ENCODE results near the gene DHX34.
A peak's percentile ranks its signal among the peaks of the same experiment; 100 is the strongest.

DHX34 gene

GRCh38 chr19:47422417-47423163 is 73.5 kb downstream of the DHX34 start:
- no peaks in the 10 kb centered on the region for H3K9me3 ChIP-seq (ENCODE audit: control insufficient read depth, insufficient read depth, low read length)
- peaks cover 75% of the 10 kb centered on the region for H3K27me3 ChIP-seq (ENCODE audit: control insufficient read depth, insufficient read depth, low read length)
- no peak overlapping the region for H3K27ac ChIP-seq (ENCODE audit: low read depth, low read length)
- H3K4me3 ChIP-seq (ENCODE audit: low read depth, low read length): peak overlapping the region; percentile 35
- H3K36me3 ChIP-seq (ENCODE audit: control insufficient read depth, insufficient read depth, low read length): no peaks in the 10 kb centered on the region
- peaks cover 24% of the 10 kb centered on the region for H3K4me1 ChIP-seq (ENCODE audit: control insufficient read depth, insufficient read depth, low read length)
- no peak overlapping the region for H3K9ac ChIP-seq (ENCODE audit: low read depth, low read length)

- Histone ChIP-seq H3K27me3 (ENCODE audit: control insufficient read depth, insufficient read depth, low read length) (peaks cover 68% of the 10 kb centered on the region), H3K9me3 (ENCODE audit: control insufficient read depth, insufficient read depth, low read length) (no peaks in the 10 kb centered on the region), H3K4me3 (ENCODE audit: low read depth, low read length) (no peak overlapping the region), H3K36me3 (ENCODE audit: control insufficient read depth, insufficient read depth, low read length) (no peaks in the 10 kb centered on the region), H3K9ac (ENCODE audit: low read depth, low read length) (no peak overlapping the region), H3K27ac (ENCODE audit: low read depth, low read length) (no peak overlapping the region), H3K4me1 (ENCODE audit: control insufficient read depth, insufficient read depth, low read length) (peaks cover 22% of the 10 kb centered on the region)
These were observed 74.2 kb downstream of the DHX34 start for GRCh38 chr19:47423203-47423882.

GRCh38 chr19:47427241-47428176 is 78.4 kb downstream of the DHX34 start:
- Histone ChIP-seq H3K27me3 (ENCODE audit: control insufficient read depth, insufficient read depth, low read length) (peaks cover 55% of the 10 kb centered on the region), H3K9me3 (ENCODE audit: control insufficient read depth, insufficient read depth, low read length) (no peaks in the 10 kb centered on the region), H3K4me3 (ENCODE audit: low read depth, low read length) (peak overlapping the region; percentile 57), H3K36me3 (ENCODE audit: control insufficient read depth, insufficient read depth, low read length) (no peaks in the 10 kb centered on the region), H3K4me1 (ENCODE audit: control insufficient read depth, insufficient read depth, low read length) (peaks cover 10% of the 10 kb centered on the region), H3K27ac (ENCODE audit: low read depth, low read length) (peak overlapping the region; percentile 78), H3K9ac (ENCODE audit: low read depth, low read length) (peak overlapping the region; percentile 9; the same call in 1 of the 2 replicates)

GRCh38 chr19:47428177-47428894 is 79.2 kb downstream of the DHX34 start:
- H3K4me1 ChIP-seq (ENCODE audit: control insufficient read depth, insufficient read depth, low read length): peaks cover 10% of the 10 kb centered on the region
- peak overlapping the region; percentile 78 for H3K27ac ChIP-seq (ENCODE audit: low read depth, low read length)
- no peaks in the 10 kb centered on the region for H3K36me3 ChIP-seq (ENCODE audit: control insufficient read depth, insufficient read depth, low read length)
- no peak overlapping the region for H3K9ac ChIP-seq (ENCODE audit: low read depth, low read length)
- peak overlapping the region; percentile 57 for H3K4me3 ChIP-seq (ENCODE audit: low read depth, low read length)
- H3K27me3 ChIP-seq (ENCODE audit: control insufficient read depth, insufficient read depth, low read length): peaks cover 47% of the 10 kb centered on the region
- H3K9me3 ChIP-seq (ENCODE audit: control insufficient read depth, insufficient read depth, low read length): no peaks in the 10 kb centered on the region

- no peaks in the 10 kb centered on the region for H3K9me3 ChIP-seq (ENCODE audit: control insufficient read depth, insufficient read depth, low read length)
- peaks cover 38% of the 10 kb centered on the region for H3K27me3 ChIP-seq (ENCODE audit: control insufficient read depth, insufficient read depth, low read length)
- H3K27ac ChIP-seq (ENCODE audit: low read depth, low read length): no peak overlapping the region
- no peak overlapping the region for H3K9ac ChIP-seq (ENCODE audit: low read depth, low read length)
- H3K36me3 ChIP-seq (ENCODE audit: control insufficient read depth, insufficient read depth, low read length): no peaks in the 10 kb centered on the region
- peaks cover 10% of the 10 kb centered on the region for H3K4me1 ChIP-seq (ENCODE audit: control insufficient read depth, insufficient read depth, low read length)
- H3K4me3 ChIP-seq (ENCODE audit: low read depth, low read length): peak overlapping the region; percentile 50
These were observed 80.2 kb downstream of the DHX34 start for GRCh38 chr19:47429140-47429793.

GRCh38 chr19:47430041-47430802 is 81.1 kb downstream of the DHX34 start:
- H3K9me3 ChIP-seq (ENCODE audit: control insufficient read depth, insufficient read depth, low read length): no peaks in the 10 kb centered on the region
- no peak overlapping the region; the same call in 1 of the 2 replicates for H3K9ac ChIP-seq (ENCODE audit: low read depth, low read length)
- H3K27ac ChIP-seq (ENCODE audit: low read depth, low read length): no peak overlapping the region
- peaks cover 38% of the 10 kb centered on the region for H3K27me3 ChIP-seq (ENCODE audit: control insufficient read depth, insufficient read depth, low read length)
- H3K4me1 ChIP-seq (ENCODE audit: control insufficient read depth, insufficient read depth, low read length): peaks cover 10% of the 10 kb centered on the region
- peak overlapping the region; percentile 50 for H3K4me3 ChIP-seq (ENCODE audit: low read depth, low read length)
- H3K36me3 ChIP-seq (ENCODE audit: control insufficient read depth, insufficient read depth, low read length): no peaks in the 10 kb centered on the region

- Histone ChIP-seq H3K4me3 (ENCODE audit: low read depth, low read length) (no peak overlapping the region), H3K36me3 (ENCODE audit: control insufficient read depth, insufficient read depth, low read length) (no peaks in the 10 kb centered on the region), H3K9me3 (ENCODE audit: control insufficient read depth, insufficient read depth, low read length) (no peaks in the 10 kb centered on the region), H3K27ac (ENCODE audit: low read depth, low read length) (no peak overlapping the region), H3K9ac (ENCODE audit: low read depth, low read length) (no peak overlapping the region), H3K4me1 (ENCODE audit: control insufficient read depth, insufficient read depth, low read length) (peaks cover 13% of the 10 kb centered on the region), H3K27me3 (ENCODE audit: control insufficient read depth, insufficient read depth, low read length) (peaks cover 27% of the 10 kb centered on the region)
These were observed 83.0 kb downstream of the DHX34 start for GRCh38 chr19:47432091-47432490.
